ENCODE results near the gene KLF11.

Gene KLF11

DNA sequence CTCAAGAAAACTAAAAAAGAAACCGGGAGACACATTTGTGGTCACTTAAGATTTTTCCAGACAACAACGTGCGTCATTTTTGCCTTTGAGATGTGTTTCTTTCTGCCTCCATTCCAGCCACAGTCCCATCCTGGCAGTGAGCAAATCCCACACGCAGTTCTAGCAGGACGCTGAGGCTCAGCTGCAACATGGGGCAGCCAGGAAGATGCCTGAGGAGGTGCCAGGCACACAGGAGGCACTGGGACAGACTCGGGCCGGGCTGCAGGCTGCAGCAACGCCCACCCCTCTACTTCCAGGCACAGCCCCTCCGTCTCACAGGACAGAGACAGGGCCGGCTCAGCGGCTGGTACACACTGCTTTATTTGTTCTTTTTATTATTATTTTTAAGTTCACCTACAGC is 13.1 kb downstream of the KLF11 start:
- no peak overlapping the region for H3K27ac ChIP-seq (replicated peaks)
- H3K4me3 ChIP-seq (replicated peaks; ENCODE audit: insufficient read depth, low read length) = no peak overlapping the region
- DNase-seq (ENCODE audit: low read depth in 1 of 2, low spot score in 1 of 2) = no peak
- no peak for TF ChIP-seq POLR2AphosphoS5 (IDR thresholded peaks at IDR 0.05; ENCODE audit: low read depth)
- TF ChIP-seq SPI1 (IDR thresholded peaks at IDR 0.05; ENCODE audit: borderline replicate concordance, low read depth) = no peak
- TF ChIP-seq CTCF (IDR thresholded peaks at IDR 0.05; ENCODE audit: insufficient read depth, low read length) = no peak
- TF ChIP-seq GABPA (IDR thresholded peaks at IDR 0.05; ENCODE audit: low read depth) = no peak
- TF ChIP-seq, protein P1, sequence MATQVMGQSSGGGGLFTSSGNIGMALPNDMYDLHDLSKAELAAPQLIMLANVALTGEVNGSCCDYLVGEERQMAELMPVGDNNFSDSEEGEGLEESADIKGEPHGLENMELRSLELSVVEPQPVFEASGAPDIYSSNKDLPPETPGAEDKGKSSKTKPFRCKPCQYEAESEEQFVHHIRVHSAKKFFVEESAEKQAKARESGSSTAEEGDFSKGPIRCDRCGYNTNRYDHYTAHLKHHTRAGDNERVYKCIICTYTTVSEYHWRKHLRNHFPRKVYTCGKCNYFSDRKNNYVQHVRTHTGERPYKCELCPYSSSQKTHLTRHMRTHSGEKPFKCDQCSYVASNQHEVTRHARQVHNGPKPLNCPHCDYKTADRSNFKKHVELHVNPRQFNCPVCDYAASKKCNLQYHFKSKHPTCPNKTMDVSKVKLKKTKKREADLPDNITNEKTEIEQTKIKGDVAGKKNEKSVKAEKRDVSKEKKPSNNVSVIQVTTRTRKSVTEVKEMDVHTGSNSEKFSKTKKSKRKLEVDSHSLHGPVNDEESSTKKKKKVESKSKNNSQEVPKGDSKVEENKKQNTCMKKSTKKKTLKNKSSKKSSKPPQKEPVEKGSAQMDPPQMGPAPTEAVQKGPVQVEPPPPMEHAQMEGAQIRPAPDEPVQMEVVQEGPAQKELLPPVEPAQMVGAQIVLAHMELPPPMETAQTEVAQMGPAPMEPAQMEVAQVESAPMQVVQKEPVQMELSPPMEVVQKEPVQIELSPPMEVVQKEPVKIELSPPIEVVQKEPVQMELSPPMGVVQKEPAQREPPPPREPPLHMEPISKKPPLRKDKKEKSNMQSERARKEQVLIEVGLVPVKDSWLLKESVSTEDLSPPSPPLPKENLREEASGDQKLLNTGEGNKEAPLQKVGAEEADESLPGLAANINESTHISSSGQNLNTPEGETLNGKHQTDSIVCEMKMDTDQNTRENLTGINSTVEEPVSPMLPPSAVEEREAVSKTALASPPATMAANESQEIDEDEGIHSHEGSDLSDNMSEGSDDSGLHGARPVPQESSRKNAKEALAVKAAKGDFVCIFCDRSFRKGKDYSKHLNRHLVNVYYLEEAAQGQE (IDR thresholded peaks at IDR 0.05; ENCODE audit: insufficient replicate concordance, low read depth) = no peak
- H3K27me3 ChIP-seq (ENCODE audit: insufficient read depth, poor library complexity, severe bottlenecking) = peaks cover 2% of the 10 kb centered on the region

GRCh38 chr2:10057231-10058107 is 14.1 kb downstream of the KLF11 start:
- DNase-seq (ENCODE audit: low read depth in 1 of 2, low spot score in 1 of 2) = no peak
- Histone ChIP-seq H3K4me3 (replicated peaks; ENCODE audit: insufficient read depth, low read length) (no peak overlapping the region), H3K27ac (replicated peaks) (no peak overlapping the region)

DNA sequence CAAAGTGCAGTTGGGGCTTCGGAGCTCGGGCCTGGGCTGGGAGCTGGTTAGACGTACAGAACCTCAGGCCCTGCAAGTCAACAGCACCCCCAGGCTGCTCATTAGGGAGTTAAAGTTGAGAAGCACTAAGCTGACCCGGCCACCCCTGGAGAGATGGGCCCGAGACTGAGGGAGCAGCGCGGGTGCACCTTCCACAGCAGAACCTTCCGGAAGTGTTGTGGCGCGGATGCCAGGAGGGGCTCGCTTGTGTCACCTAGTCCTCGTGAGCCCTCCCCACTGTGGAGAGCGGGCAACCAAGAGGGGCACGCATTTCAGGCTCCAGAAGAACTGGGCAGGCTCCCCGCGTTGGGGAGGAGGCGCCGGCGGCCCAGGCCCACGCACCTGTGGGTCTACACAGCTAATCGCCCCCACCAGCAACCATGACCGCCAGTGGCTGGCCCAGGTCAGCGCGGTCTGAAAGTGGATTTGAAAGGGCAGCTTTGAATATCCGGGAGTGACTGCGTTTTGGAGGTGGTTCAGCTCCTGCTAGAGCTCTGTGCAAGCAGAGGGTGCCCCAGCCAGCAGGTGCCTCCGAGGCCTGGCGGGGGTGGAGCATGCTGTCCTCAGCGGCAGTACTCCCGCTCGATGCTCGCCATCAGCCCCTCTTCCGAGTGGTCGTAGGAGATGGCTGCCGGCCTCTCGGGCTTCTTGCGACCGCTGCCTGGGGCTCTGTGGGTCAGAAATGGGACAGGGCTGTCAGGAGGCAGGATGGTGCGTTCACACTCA is 15.1 kb downstream of the KLF11 start:
- Histone ChIP-seq H3K27me3 (ENCODE audit: insufficient read depth, poor library complexity, severe bottlenecking) (peaks cover 2% of the 10 kb centered on the region), H3K27ac (replicated peaks) (no peak overlapping the region), H3K4me3 (replicated peaks; ENCODE audit: insufficient read depth, low read length) (no peak overlapping the region)
- no peak for DNase-seq (ENCODE audit: low read depth in 1 of 2, low spot score in 1 of 2)
- TF ChIP-seq CTCF (IDR thresholded peaks at IDR 0.05; ENCODE audit: insufficient read depth, low read length) (no peak), POLR2AphosphoS5 (IDR thresholded peaks at IDR 0.05; ENCODE audit: low read depth) (no peak), SPI1 (IDR thresholded peaks at IDR 0.05; ENCODE audit: borderline replicate concordance, low read depth) (no peak), GABPA (IDR thresholded peaks at IDR 0.05; ENCODE audit: low read depth) (no peak)
- TF ChIP-seq, protein P1 (IDR thresholded peaks at IDR 0.05; ENCODE audit: insufficient replicate concordance, low read depth) = no peak

More at GRCh38 chr2:10057231-10058107, 14.1 kb downstream of the KLF11 start:
- H3K27me3 ChIP-seq (ENCODE audit: insufficient read depth, poor library complexity, severe bottlenecking) = peaks cover 2% of the 10 kb centered on the region
- TF ChIP-seq SPI1 (IDR thresholded peaks at IDR 0.05; ENCODE audit: borderline replicate concordance, low read depth) (no peak), GABPA (IDR thresholded peaks at IDR 0.05; ENCODE audit: low read depth) (no peak)

- H3K4me3 ChIP-seq (replicated peaks; ENCODE audit: insufficient read depth, low read length) = no peak overlapping the region
- no peak for DNase-seq (ENCODE audit: low read depth in 1 of 2, low spot score in 1 of 2)
- TF ChIP-seq GABPA (IDR thresholded peaks at IDR 0.05; ENCODE audit: low read depth) (no peak), SPI1 (IDR thresholded peaks at IDR 0.05; ENCODE audit: borderline replicate concordance, low read depth) (no peak), CTCF (IDR thresholded peaks at IDR 0.05; ENCODE audit: insufficient read depth, low read length) (no peak), POLR2AphosphoS5 (IDR thresholded peaks at IDR 0.05; ENCODE audit: low read depth) (no peak)
- TF ChIP-seq, protein P1 (IDR thresholded peaks at IDR 0.05; ENCODE audit: insufficient replicate concordance, low read depth) = no peak
- H3K27ac ChIP-seq (replicated peaks) = no peak overlapping the region
- peaks cover 2% of the 10 kb centered on the region for H3K27me3 ChIP-seq (ENCODE audit: insufficient read depth, poor library complexity, severe bottlenecking)
Measured at GRCh38 chr2:10059016-10059351, 15.6 kb downstream of the KLF11 start.
